NCI-H345 treated with DMSO at 0.1 percent for 48 hours (cell line): ENCODE results near the gene TSPAN16.
"Not testable (repeated sequence)": the region's sequence is repeated elsewhere in the genome, so short reads cannot be mapped to it uniquely, and the experiment has no call there.

Experiments used
- DNase-seq: peaks from one replicate; lab custom pipeline; 2025; ENCODE audit not compliant: unreplicated experiment; lab: John Stamatoyannopoulos, UW

The TSPAN16 gene

GRCh38 chr19:11306337-11306736, 10.4 kb downstream of the TSPAN16 start:
- no peak for DNase-seq

- DNase-seq, result not testable (repeated sequence)
Observed at GRCh38 chr19:11320278-11320995, 24.5 kb downstream of the TSPAN16 start.

DNA sequence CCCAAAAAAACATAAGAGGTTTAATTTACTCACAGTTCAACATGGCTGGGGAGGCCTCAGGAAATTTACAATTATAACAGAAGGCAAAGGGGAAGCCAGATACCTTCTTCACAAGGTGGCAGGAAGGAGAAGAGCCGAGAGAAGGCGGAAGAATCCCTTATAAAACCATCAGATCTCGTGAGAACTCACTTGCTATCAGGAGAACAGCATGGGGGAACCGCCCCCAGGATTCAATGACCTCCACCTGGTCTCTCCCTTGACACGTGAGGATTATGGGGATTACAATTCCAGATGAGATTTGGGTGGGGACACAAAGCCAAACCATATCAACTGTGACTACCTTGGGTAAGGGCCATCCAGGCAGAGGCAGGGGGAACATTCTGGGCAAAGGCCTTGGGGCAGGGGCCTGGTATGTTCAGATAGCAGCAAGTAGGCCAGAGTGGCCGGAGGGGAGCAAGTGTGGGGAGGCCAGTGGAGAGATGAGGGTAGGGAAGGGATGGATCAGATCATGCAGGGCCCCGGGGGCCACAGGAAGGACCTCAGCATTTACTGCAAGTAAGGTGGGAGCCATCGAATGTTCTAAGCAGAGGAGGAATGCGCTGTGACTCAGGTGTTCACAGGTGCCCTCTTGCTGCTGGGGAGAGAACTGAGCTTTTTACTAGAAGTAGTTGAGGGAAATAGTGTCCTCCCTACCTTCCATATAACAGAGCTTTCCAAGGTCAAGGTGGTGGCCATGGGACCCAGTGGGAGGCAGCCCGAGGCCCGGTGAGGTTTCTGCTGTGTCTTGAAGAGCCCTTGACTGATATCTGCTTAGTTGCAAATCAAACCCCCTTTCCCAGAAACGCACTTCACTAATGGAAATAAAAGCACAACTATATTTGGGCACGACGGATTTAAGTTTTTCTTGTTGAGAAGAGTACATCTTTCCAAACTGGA, 25.5 kb downstream of the TSPAN16 start:
- no peak for DNase-seq

- DNase-seq, result no peak
Observed at GRCh38 chr19:11322269-11323024, 26.5 kb downstream of the TSPAN16 start.

DNA sequence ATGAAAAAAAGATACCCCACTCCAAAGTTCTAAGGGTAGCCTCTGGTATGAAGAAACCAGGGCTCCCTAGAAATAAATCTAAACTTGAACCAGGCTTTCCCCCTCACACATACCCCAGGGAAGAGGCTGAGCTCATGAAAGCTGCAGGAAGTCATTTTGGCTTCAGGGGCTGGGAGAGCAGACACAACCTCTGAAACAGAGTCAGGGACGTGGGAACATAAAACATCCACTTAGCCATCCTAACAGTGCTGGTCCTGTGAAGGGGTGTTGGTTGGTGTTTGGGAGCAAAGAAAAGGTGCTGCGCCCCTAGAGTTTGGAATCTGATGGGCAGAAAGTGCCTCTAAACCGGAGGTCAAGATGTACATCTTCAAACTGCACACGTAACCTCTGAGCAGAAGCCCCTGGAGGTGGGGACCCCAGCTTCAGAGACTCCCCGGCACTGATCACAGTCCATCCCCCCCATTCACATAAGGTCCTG, 27.7 kb downstream of the TSPAN16 start:
- no peak for DNase-seq

GRCh38 chr19:11324079-11324661, 28.2 kb downstream of the TSPAN16 start:
- no peak for DNase-seq

DNA sequence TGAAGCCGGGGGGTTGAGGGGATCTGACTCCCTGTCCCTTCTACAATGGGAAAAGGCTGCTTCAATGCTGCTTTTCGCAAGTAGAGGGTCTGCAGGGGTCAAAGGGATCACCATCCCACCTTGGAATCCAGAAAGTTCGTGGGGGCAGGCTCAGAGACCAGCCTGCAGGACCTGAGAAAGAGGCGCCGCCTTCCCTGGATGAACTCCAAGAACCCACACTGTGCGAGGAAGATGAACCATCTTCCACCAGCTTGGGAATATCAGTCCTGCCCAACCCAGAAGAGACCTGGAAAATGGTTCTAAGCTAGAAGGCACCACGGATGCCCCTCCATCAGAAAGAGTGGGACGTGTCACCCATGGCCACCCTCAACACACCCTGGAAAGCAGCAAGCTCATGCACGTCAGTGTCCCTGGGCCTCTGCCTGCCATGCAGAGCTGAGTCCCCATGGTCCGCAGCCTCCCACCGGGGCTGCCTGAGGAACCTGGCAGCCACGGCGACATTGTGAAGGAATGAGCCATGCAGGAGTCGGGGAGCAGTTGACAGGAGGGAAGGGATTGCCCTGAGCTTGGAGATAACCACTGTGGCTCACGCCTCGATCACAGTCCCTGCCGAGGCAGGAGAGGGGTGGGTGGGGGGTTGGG, 28.9 kb downstream of the TSPAN16 start:
- DNase-seq, result no peak

- no peak for DNase-seq
Observed at GRCh38 chr19:11325544-11325943, 29.6 kb downstream of the TSPAN16 start.

- DNase-seq, result no peak
Observed at GRCh38 chr19:11330127-11330526, 34.2 kb downstream of the TSPAN16 start.

DNA sequence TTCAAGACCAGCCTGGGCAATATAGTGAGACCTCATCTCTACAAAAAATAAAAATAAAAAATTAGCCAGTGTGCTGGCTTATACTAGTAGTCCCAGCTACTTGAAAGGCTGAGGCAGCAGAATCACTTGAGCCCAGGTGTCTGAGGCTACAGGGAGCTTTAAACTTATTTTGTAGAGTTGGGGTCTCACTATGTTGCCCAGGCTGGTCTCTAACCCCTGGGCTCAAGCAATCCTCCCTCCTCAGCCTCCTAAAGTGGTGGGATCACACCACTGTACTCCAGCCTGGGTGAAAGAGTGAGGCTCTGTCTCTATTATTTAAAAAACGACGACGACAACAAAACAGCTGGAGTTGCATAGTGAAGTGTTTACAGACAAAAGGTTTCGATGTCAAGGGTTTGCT, 35.5 kb downstream of the TSPAN16 start:
- no peak for DNase-seq

DNA sequence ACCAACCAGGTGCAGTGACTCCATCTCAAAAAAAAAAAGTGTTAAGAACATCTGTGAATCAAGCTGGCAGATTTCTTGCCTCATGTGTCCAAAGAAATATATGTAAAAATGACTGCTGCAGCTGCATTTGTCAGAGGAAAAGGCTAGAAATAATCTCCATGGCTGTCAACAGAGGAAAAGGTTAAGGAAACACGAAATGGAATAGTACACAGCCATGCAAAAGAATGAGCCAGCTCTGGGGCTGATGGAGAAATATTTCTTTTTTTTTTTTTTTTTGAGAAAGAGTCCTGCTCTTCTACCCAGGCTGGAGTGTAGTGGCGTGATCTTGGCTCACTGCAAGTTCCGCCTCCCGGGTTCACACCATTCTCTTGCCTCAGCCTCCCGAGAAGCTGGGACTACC, 36.9 kb downstream of the TSPAN16 start:
- DNase-seq, result no peak

DNA sequence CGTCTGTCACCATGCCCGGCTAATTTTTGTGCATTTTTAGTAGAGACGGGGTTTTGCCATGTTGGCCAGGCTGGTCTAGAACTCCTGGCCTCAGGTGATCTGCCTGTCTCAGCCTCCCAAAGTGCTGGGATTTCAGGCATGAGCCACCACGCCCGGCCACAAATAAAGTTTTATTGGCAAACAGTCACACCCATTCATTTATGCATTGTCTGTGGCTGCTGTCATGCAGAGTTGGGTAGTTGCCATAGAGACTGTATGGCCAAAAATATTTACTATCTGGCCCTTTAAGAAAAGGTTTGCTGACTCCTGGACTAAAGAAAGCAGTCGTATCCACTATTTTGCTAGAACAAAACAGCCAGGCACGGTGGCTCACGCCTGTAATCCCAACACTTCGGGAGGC, 37.9 kb downstream of the TSPAN16 start:
- DNase-seq, result not testable (repeated sequence)

DNA sequence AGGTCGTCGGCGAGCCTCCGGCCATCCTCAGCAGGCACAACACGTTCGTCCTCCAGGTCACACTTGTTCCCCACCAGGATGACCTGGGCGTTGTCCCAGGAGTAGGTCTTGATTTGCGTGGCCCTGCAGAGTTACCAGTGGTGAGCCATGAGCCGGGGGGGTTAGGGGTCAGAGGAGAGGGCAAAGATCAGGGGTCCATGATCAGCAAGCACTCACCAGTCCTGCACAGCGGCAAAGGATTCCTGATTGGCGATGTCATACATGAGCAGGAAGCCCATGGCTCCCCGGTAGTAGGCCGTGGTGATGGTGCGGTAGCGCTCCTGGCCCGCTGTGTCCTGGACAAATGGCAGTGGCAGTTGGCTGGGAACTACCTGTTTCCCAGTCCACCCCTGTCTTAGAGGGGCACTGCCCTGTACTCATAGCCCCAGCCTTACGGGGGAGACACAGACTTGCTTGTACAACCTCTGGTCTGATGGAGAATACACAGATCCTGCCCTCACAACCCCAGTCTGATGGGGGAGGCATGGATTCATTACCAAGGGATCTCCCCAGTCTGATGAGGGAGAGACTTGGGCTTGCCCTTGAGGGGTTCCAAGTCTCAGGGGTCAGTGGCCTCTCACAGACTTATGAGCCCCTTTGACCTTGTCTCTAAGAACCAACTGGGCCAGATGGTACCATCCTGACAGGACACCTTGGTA, 39.6 kb downstream of the TSPAN16 start:
- no peak for DNase-seq

GRCh38 chr19:11337080-11337479, 41.1 kb downstream of the TSPAN16 start:
- no peak for DNase-seq

DNA sequence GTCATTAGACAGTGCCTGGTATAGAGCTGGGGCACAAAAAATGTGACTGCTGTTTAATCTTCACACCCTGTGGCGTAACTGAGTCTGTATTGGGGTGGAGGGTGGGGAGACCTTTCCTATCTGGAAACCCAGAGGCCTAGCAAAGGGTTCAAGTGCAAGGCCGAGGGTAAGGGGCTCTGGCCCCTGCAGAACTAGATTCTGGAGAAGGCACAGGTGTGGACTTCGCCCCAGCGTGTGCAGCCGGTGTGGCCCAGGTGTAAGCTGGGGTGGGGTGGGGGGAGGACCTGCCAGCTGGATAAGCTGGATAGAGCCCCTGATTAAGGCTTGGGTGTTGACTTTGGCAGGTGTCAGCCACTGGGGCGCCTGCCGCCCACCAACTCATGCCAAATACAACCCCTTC, 42.2 kb downstream of the TSPAN16 start:
- DNase-seq, result no peak

DNA sequence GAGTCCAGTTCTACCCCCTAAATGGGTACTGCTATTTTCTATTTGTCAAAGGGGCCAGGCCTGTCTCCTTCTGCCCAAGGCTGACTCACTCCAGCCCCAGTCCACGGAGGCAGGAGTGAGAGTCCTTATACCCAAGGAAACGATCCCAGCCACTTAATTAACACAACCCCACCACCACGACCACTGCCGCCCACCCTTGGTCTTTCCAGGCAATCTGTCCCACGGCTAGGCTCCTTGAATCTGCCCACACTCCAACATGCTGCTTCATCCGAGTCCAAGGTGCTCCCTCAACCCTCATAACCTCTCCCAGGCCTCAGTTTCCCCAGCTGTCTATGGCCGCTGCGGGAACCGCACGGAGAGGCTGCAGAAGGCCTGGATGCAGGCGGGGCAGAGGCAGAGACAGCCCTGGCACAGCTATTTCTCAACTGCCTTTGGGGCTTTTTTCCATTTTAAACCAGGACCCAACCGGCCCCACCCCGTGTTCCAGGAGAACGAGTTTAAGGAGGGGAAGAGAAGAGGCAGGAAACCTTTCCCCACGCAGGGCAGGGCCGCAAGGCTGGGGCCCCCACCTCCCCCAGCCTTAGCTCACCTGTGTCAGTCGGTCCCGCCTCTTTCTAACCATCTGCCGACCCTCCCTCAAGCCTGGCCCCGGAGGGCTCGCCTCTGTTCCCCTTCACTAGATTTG, 42.8 kb downstream of the TSPAN16 start:
- no peak for DNase-seq

DNA sequence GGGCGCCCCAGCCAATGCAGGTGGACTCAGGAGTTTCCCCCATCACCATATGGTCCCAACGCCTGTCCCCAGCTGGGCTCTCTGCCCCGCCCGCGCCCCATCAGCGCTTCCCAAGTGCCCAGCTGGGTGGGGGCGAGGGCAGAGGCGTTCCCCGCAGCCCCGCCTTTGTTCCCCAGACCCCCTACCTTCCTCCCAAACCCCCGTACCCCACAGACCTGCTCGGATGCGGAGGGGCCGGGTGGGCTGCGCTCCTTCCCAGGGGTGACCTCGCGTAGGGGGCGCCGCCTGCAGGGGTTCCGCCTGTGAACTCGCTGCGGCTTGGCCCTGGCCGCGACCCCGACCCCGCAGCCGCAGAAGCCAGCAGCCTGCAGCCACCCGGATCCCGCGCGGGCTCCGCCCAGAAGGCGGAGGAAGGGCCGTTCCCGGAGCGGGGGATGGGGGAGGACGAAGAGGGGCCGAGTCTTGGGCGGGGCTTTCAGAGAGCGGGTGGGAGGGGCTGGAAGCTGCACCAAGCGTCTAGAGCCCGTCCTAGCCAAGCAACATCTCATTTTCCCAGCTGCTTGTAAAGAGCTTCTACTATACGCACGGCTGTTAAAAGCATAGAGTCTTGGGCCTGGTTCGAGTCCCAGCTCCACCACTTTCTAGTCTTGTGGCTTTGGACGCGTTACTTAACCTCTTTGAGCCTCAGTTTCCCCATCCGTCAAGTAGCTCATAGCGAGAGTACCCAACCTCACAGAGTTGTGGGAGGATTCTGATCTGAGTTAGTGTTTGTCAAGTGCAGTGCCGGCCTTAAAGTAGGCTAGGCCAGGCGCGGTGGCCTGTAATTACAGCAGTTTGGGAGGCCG, 43.5 kb downstream of the TSPAN16 start, which contains the start of gene RAB3D:
Gene RAB3D (minus strand): TSS at position 404 of the 845 bp plus-strand sequence. CDS start 2,258 bp downstream, outside the sequence.
- DNase-seq, result no peak

- not testable (repeated sequence) for DNase-seq
Observed at GRCh38 chr19:11340099-11340467, 44.1 kb downstream of the TSPAN16 start.
